A549 (cell line): Measurements from ENCODE around the gene TRIM45. TPM values are rescaled to one million over a fixed set of nuclear protein-coding genes. Genes with fewer than 3 reads are reported as not detected.

ENCODE experiments used
- ATAC-seq, 2 experiments: fragments of 200-7000 bp in 1 of 2; fragments of >200 bp in 1 of 2; cut with Nextera tagmentation in 1 of 2; cut with Tn5 transposase in 1 of 2; 3 replicates each; pipeline versions ENCODE4 v1.8.0 to v1.9.1; 2018 to 2020; ENCODE audit warnings: mild to moderate bottlenecking in 1 of 2, moderate library complexity in 1 of 2
- CTCF ChIA-PET: fragments of 300-600 bp; sonication (Branson Sonifier 250); formaldehyde crosslinking; extraction: SDS; loops from one replicate; lab custom pipeline; 2021; ENCODE audit warnings: antibody characterized with exemption, inconsistent platforms; lab: Yijun Ruan, JAX
- POLR2A ChIA-PET: fragments of 350-600 bp; formaldehyde crosslinking; extraction: SDS; loops from one replicate; lab custom pipeline; 2021; ENCODE audit warnings: antibody characterized with exemption, inconsistent platforms; lab: Yijun Ruan, JAX
- DNase-seq, 2 experiments: peaks; one replicate each; pipeline versions ENCODE4 v3.0.0 to v3.0.0-alpha.2; 2011 to 2016; ENCODE audit warnings: low read depth in 1 of 2, low spot score in 1 of 2
- FAIRE-seq: peaks from 2 replicates; lab custom pipeline; 2011; peaks lifted over from hg19 to GRCh38; lab: Jason Lieb, UNC
- H3K27ac ChIP-seq, 2 experiments: fragments of >200 bp; sonication (Bioruptor Twin); formaldehyde crosslinking; 3 replicates each; pipeline ENCODE4 v1.5.1; 2016 to 2017
- H3K4me1 ChIP-seq: fragments of >200 bp; sonication (Bioruptor Twin); formaldehyde crosslinking; 3 replicates; pipeline ENCODE4 v1.6.1; 2016
- H3K4me2 ChIP-seq: fragments of >200 bp; sonication (Bioruptor Twin); formaldehyde crosslinking; 3 replicates; pipeline ENCODE4 v1.6.1; 2016
- H3K4me3 ChIP-seq: fragments of >200 bp; sonication (Bioruptor Twin); formaldehyde crosslinking; 3 replicates; pipeline ENCODE4 v1.5.1; 2016
- H3K9me3 ChIP-seq: fragments of >200 bp; sonication (Bioruptor Twin); formaldehyde crosslinking; 3 replicates; pipeline ENCODE4 v1.6.1; 2016
- CHD2 ChIP-seq: fragments of 150-350 bp; IDR thresholded peaks from 2 replicates; pipeline ENCODE4 v1.6.1; 2014; ENCODE audit warnings: low read length; ENCODE audit not compliant: partially characterized antibody
- EHMT2 ChIP-seq: fragments of 200-600 bp; sonication (generic); IDR thresholded peaks from 2 replicates; pipeline ENCODE4 v1.6.1; 2016; ENCODE audit warnings: antibody characterized with exemption, low read depth, mild to moderate bottlenecking, moderate library complexity
- ELK1 ChIP-seq: fragments of 150-350 bp; IDR thresholded peaks from 2 replicates; pipeline ENCODE4 v1.6.1; 2014; ENCODE audit warnings: low read depth, mild to moderate bottlenecking, low read length
- GATA3 ChIP-seq: IDR thresholded peaks from 2 replicates; pipeline ENCODE4 v1.6.1; 2012; ENCODE audit warnings: borderline replicate concordance
- HDAC2 ChIP-seq: fragments of 200-600 bp; sonication (generic); IDR thresholded peaks from 2 replicates; pipeline ENCODE4 v1.6.1; 2016
- MAX ChIP-seq: IDR thresholded peaks from 2 replicates; pipeline ENCODE4 v1.6.1; 2012
- NFE2L2 ChIP-seq: fragments of 150-350 bp; conservative IDR thresholded peaks from 2 replicates; pipeline ENCODE4 v1.6.1; 2014; ENCODE audit warnings: low read length
- RARB ChIP-seq: fragments of 250-450 bp; sonication (Bioruptor Pico); IDR thresholded peaks from 2 replicates; pipeline ENCODE4 v1.8.0; 2021; ENCODE audit warnings: mild to moderate bottlenecking, moderate library complexity
- RCOR1 ChIP-seq: fragments of 150-350 bp; IDR thresholded peaks from 2 replicates; pipeline ENCODE4 v1.6.1; 2014; ENCODE audit warnings: antibody characterized with exemption, low read length, low read depth
- RFX5 ChIP-seq: fragments of 450-650 bp; IDR thresholded peaks from 2 replicates; pipeline ENCODE4 v1.7.1; 2014; ENCODE audit warnings: antibody characterized with exemption, mild to moderate bottlenecking, moderate library complexity
- ZSCAN20 ChIP-seq: fragments of 250-450 bp; sonication (Bioruptor Pico); IDR thresholded peaks from 2 replicates; pipeline ENCODE4 v1.8.0; 2022; ENCODE audit warnings: mild to moderate bottlenecking, moderate library complexity
- WGBS: methylation state at CpG from one replicate; pipeline ENCODE4 v1.1.6; 2017; ENCODE audit errors: missing lambda C conversion rate; 5-methylcytosine and 5-hydroxymethylcytosine counted together
- polyA plus RNA-seq, 4 experiments: library from polyadenylated mRNA; depleted of rRNA in 3 of 4; stranded (reverse); fragments of >200 nt; fragmentation: RNase III in 1 of 4; extraction: RNeasy Plus Mini Kit Qiagen cat#74134 plus additional on column Dnase treatment in 1 of 4; gene quantifications; 2 replicates in 3 of 4; 3 replicates in 1 of 4; pipeline ENCODE4 v1.2.3, GENCODE V29; 2011 to 2017
- TF ChIP-seq, protein P1 (sequence below): fragments of >200 bp; sonication (Bioruptor Twin); formaldehyde crosslinking; IDR thresholded peaks from 3 replicates; pipeline ENCODE4 v1.5.1; 2016
- TF ChIP-seq, protein P2 (sequence below): fragments of 250-450 bp; sonication (Bioruptor Pico); IDR thresholded peaks from 2 replicates; pipeline ENCODE4 v1.5.0; 2021; ENCODE audit warnings: mild to moderate bottlenecking, moderate library complexity, borderline replicate concordance
- TF ChIP-seq, protein P3 (sequence below): fragments of >200 bp; sonication (Bioruptor Twin); formaldehyde crosslinking; IDR thresholded peaks from 2 replicates; pipeline ENCODE4 v1.6.1; 2016
- TF ChIP-seq, protein P4 (sequence below): fragments of 200-600 bp; sonication (generic); IDR thresholded peaks from 2 replicates; pipeline ENCODE4 v1.6.1; 2016; ENCODE audit warnings: antibody characterized with exemption, mild to moderate bottlenecking, moderate library complexity

The TRIM45 gene
- polyA plus RNA-seq, 2 of the 4 experiments (the other 2 are of a cell fraction), result 3.0 to 3.4 TPM

DNA sequence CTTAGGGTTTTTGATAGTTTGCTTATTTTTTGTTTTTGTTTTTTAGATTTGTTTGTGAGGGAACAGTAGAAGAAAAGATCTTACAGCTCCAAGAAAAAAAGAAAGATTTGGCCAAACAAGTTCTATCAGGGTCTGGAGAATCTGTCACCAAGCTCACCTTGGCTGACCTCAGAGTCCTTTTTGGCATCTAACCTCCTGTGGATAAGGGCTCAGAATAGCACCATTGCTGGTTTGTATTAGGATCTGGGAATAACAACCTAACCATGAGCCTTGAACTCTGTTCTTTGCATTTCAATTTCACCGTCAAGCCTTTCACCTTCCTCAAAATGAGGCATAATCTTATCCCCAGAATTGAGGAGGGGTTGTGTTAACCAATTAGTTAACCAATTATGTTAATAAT, 20.2 kb downstream of the TRIM45 start:
- WGBS, result 96% methylated on average over 1 of the region's 1 CpG
- Histone ChIP-seq H3K4me1 (no peaks in the 10 kb centered on the region), H3K4me2 (no peak overlapping the region)
- POLR2A ChIA-PET, result no interaction called here
- TF ChIP-seq, protein P1, sequence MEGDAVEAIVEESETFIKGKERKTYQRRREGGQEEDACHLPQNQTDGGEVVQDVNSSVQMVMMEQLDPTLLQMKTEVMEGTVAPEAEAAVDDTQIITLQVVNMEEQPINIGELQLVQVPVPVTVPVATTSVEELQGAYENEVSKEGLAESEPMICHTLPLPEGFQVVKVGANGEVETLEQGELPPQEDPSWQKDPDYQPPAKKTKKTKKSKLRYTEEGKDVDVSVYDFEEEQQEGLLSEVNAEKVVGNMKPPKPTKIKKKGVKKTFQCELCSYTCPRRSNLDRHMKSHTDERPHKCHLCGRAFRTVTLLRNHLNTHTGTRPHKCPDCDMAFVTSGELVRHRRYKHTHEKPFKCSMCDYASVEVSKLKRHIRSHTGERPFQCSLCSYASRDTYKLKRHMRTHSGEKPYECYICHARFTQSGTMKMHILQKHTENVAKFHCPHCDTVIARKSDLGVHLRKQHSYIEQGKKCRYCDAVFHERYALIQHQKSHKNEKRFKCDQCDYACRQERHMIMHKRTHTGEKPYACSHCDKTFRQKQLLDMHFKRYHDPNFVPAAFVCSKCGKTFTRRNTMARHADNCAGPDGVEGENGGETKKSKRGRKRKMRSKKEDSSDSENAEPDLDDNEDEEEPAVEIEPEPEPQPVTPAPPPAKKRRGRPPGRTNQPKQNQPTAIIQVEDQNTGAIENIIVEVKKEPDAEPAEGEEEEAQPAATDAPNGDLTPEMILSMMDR, result no peak
- TF ChIP-seq, protein P2, sequence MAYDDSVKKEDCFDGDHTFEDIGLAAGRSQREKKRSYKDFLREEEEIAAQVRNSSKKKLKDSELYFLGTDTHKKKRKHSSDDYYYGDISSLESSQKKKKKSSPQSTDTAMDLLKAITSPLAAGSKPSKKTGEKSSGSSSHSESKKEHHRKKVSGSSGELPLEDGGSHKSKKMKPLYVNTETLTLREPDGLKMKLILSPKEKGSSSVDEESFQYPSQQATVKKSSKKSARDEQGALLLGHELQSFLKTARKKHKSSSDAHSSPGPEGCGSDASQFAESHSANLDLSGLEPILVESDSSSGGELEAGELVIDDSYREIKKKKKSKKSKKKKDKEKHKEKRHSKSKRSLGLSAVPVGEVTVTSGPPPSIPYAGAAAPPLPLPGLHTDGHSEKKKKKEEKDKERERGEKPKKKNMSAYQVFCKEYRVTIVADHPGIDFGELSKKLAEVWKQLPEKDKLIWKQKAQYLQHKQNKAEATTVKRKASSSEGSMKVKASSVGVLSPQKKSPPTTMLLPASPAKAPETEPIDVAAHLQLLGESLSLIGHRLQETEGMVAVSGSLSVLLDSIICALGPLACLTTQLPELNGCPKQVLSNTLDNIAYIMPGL (CRISPR knock-in tag), result no peak
- TF ChIP-seq, protein P3, sequence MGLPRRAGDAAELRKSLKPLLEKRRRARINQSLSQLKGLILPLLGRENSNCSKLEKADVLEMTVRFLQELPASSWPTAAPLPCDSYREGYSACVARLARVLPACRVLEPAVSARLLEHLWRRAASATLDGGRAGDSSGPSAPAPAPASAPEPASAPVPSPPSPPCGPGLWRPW, result no peak
- TF ChIP-seq GATA3, result no peak
- TF ChIP-seq, all 56 proteins: peak for 0
- ATAC-seq (no peak), DNase-seq (no peak), FAIRE-seq (no peak)
- CTCF ChIA-PET, result interaction anchor here (0.9 to 1.0 kb wide), 2 partner anchors 34 to 183 kb away, joined by 3 to 5 read pairs; no protein-coding TSS in a partner anchor
- Histone ChIP-seq H3K27ac (no peak overlapping the region), H3K4me3 (no peak overlapping the region), H3K9me3 (no peaks in the 10 kb centered on the region)

GRCh38 chr1:117098287-117098890, 23.2 kb downstream of the TRIM45 start:
- H3K4me1 ChIP-seq, result peaks cover 6% of the 10 kb centered on the region

More at GRCh38 chr1:117098287-117098890, 23.2 kb downstream of the TRIM45 start:
- no peaks in the 10 kb centered on the region for H3K9me3 ChIP-seq
- CTCF ChIA-PET, result interaction anchor here (2.0 kb wide), 1 partner anchor 31 kb away, joined by 9 read pairs; no protein-coding TSS in a partner anchor
- H3K27ac ChIP-seq, result no peak overlapping the region
- ATAC-seq (no peak), DNase-seq (no peak), FAIRE-seq (no peak)
- POLR2A ChIA-PET, result no interaction called here
- 91% methylated on average over 4 of the region's 4 CpGs for WGBS
- H3K4me2 ChIP-seq, result no peak overlapping the region
- H3K4me3 ChIP-seq, result no peak overlapping the region
- TF ChIP-seq ZSCAN20 (CRISPR knock-in tag) (no peak), HDAC2 (no peak), MAX (no peak), EHMT2 (no peak), RARB (no peak), RCOR1 (no peak), ELK1 (no peak), NFE2L2 (no peak), CHD2 (no peak), RFX5 (no peak)
- TF ChIP-seq, protein P4, sequence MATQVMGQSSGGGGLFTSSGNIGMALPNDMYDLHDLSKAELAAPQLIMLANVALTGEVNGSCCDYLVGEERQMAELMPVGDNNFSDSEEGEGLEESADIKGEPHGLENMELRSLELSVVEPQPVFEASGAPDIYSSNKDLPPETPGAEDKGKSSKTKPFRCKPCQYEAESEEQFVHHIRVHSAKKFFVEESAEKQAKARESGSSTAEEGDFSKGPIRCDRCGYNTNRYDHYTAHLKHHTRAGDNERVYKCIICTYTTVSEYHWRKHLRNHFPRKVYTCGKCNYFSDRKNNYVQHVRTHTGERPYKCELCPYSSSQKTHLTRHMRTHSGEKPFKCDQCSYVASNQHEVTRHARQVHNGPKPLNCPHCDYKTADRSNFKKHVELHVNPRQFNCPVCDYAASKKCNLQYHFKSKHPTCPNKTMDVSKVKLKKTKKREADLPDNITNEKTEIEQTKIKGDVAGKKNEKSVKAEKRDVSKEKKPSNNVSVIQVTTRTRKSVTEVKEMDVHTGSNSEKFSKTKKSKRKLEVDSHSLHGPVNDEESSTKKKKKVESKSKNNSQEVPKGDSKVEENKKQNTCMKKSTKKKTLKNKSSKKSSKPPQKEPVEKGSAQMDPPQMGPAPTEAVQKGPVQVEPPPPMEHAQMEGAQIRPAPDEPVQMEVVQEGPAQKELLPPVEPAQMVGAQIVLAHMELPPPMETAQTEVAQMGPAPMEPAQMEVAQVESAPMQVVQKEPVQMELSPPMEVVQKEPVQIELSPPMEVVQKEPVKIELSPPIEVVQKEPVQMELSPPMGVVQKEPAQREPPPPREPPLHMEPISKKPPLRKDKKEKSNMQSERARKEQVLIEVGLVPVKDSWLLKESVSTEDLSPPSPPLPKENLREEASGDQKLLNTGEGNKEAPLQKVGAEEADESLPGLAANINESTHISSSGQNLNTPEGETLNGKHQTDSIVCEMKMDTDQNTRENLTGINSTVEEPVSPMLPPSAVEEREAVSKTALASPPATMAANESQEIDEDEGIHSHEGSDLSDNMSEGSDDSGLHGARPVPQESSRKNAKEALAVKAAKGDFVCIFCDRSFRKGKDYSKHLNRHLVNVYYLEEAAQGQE, result no peak
- TF ChIP-seq, protein P3, result no peak
